ENCODE data around the gene STX2.

GRCh38 chr12:130870442-130871285 lies 31.6 kb upstream of the STX2 start:
- TF ChIP-seq CTCF (conservative IDR thresholded peaks at IDR 0.05; ENCODE audit: low read length) (peak; percentile 63), EZH2phosphoT487 (IDR thresholded peaks at IDR 0.05; ENCODE audit: borderline replicate concordance) (no peak)

Measured in Loucy (cell line).